Smooth muscle cell (in vitro differentiated cells): ENCODE results near the gene TEX9. TPM values are rescaled to one million over a fixed set of nuclear protein-coding genes. Genes with fewer than 3 reads are reported as not detected.

Experiments used
- DNase-seq: peaks from one replicate; lab custom pipeline; 2025; ENCODE audit not compliant: unreplicated experiment; lab: John Stamatoyannopoulos, UW
- H2AFZ ChIP-seq: fragments of 200-600 bp; sonication (generic); 2 replicates; pipeline ENCODE4 v1.6.0; 2016; ENCODE audit warnings: antibody characterized with exemption, low read depth, mild to moderate bottlenecking
- H3F3A ChIP-seq: fragments of 200-600 bp; sonication (generic); 2 replicates; pipeline ENCODE4 v1.6.0; 2017; ENCODE audit warnings: antibody characterized with exemption, low read depth
- H3K27ac ChIP-seq: fragments of 200-600 bp; sonication (generic); 2 replicates; pipeline ENCODE4 v1.5.1; 2016; ENCODE audit warnings: low read depth, mild to moderate bottlenecking
- H3K27me3 ChIP-seq: fragments of 200-600 bp; sonication (generic); 2 replicates; pipeline ENCODE4 v1.6.1; 2016; ENCODE audit warnings: low read depth, mild to moderate bottlenecking
- H3K36me3 ChIP-seq: fragments of 200-600 bp; sonication (generic); 2 replicates; pipeline ENCODE4 v1.5.1; 2016; ENCODE audit warnings: low read depth
- H3K4me1 ChIP-seq: fragments of 200-600 bp; sonication (generic); 2 replicates; pipeline ENCODE4 v1.5.1; 2016; ENCODE audit warnings: low read depth
- H3K4me2 ChIP-seq: fragments of 200-600 bp; sonication (generic); 2 replicates; pipeline ENCODE4 v1.6.0; 2016; ENCODE audit warnings: mild to moderate bottlenecking
- H3K4me3 ChIP-seq: fragments of 200-600 bp; sonication (generic); 2 replicates; pipeline ENCODE4 v1.5.1; 2016; ENCODE audit warnings: mild to moderate bottlenecking
- H3K79me2 ChIP-seq: fragments of 200-600 bp; sonication (generic); 2 replicates; pipeline ENCODE4 v1.6.0; 2016; ENCODE audit warnings: low read depth, mild to moderate bottlenecking
- H3K9ac ChIP-seq: fragments of 200-600 bp; sonication (generic); 2 replicates; pipeline ENCODE4 v1.6.0; 2016; ENCODE audit warnings: low read depth
- H3K9me3 ChIP-seq: fragments of 200-600 bp; sonication (generic); replicated peaks from 2 replicates; pipeline ENCODE4 v1.5.1; 2016; ENCODE audit warnings: low read depth
- H4K20me1 ChIP-seq: fragments of 200-600 bp; sonication (generic); 2 replicates; pipeline ENCODE4 v1.6.0; 2016; ENCODE audit warnings: low read depth
- CTCF ChIP-seq: fragments of 200-600 bp; sonication (generic); IDR thresholded peaks from 2 replicates; pipeline ENCODE4 v1.5.1; 2017; ENCODE audit warnings: borderline replicate concordance, mild to moderate bottlenecking, antibody characterized with exemption; ENCODE audit not compliant: insufficient read depth, poor library complexity, severe bottlenecking
- WGBS: methylation state at CpG from one replicate; pipeline ENCODE4 v1.1.7; 2016; ENCODE audit warnings: low lambda C conversion rate; 5-methylcytosine and 5-hydroxymethylcytosine counted together
- polyA plus RNA-seq: library from polyadenylated mRNA; unstranded; fragments of >200 nt; fragmentation: Nextera tagmentation; extraction: Ambion mirVana; gene quantifications from 2 replicates; pipeline ENCODE4 v1.2.1, GENCODE V29; 2016
- total RNA-seq: library from RNA; depleted of rRNA; stranded (reverse); fragments of >200 nt; gene quantifications from 2 replicates; pipeline ENCODE4 v1.2.3, GENCODE V29; 2014

Gene TEX9
- total and polyA plus RNA-seq, 2 experiments from 2014 or later = 4.0 to 5.3 TPM

- Histone ChIP-seq H3K79me2 (no peaks in the 10 kb centered on the region), H2AFZ (no peak overlapping the region), H3K27me3 (no peaks in the 10 kb centered on the region), H3K4me1 (no peaks in the 10 kb centered on the region), H3K27ac (no peak overlapping the region), H3K9ac (no peak overlapping the region), H3K4me3 (no peak overlapping the region), H3K9me3 (no peaks in the 10 kb centered on the region), H3K4me2 (no peak overlapping the region), H3K36me3 (no peaks in the 10 kb centered on the region), H3F3A (no peaks in the 10 kb centered on the region), H4K20me1 (no peaks in the 10 kb centered on the region)
- DNase-seq = no peak
- no peak for TF ChIP-seq CTCF
- 88% methylated on average over 2 of the region's 2 CpGs for WGBS
Measured at GRCh38 chr15:56343879-56344278, 21.3 kb upstream of the TEX9 start.

- TF ChIP-seq CTCF = no peak
- no peak overlapping the region for H3K27ac ChIP-seq
- no peaks in the 10 kb centered on the region for H3F3A ChIP-seq
- no peaks in the 10 kb centered on the region for H4K20me1 ChIP-seq
- H3K79me2 ChIP-seq = no peaks in the 10 kb centered on the region
- no peaks in the 10 kb centered on the region for H3K4me1 ChIP-seq
- H2AFZ ChIP-seq = no peak overlapping the region
- H3K4me2 ChIP-seq = no peak overlapping the region
- DNase-seq = no peak
- H3K9me3 ChIP-seq = no peaks in the 10 kb centered on the region
- no peak overlapping the region for H3K9ac ChIP-seq
- H3K36me3 ChIP-seq = no peaks in the 10 kb centered on the region
- no peaks in the 10 kb centered on the region for H3K27me3 ChIP-seq
- no peak overlapping the region for H3K4me3 ChIP-seq
- 94% methylated on average over 2 of the region's 2 CpGs for WGBS
Measured at GRCh38 chr15:56344336-56344735, 20.9 kb upstream of the TEX9 start.

GRCh38 chr15:56346414-56346813, 18.8 kb upstream of the TEX9 start:
- TF ChIP-seq CTCF = no peak
- WGBS = 77% methylated on average over 3 of the region's 3 CpGs
- H4K20me1 ChIP-seq = no peaks in the 10 kb centered on the region
- no peak overlapping the region for H3K9ac ChIP-seq
- no peak overlapping the region for H3K27ac ChIP-seq
- H3K4me2 ChIP-seq = no peak overlapping the region
- DNase-seq = no peak
- H3K4me3 ChIP-seq = no peak overlapping the region
- peaks cover 6% of the 10 kb centered on the region for H3K4me1 ChIP-seq
- H2AFZ ChIP-seq = no peak overlapping the region
- no peaks in the 10 kb centered on the region for H3K79me2 ChIP-seq
- H3F3A ChIP-seq = no peaks in the 10 kb centered on the region
- no peaks in the 10 kb centered on the region for H3K9me3 ChIP-seq
- no peaks in the 10 kb centered on the region for H3K27me3 ChIP-seq
- H3K36me3 ChIP-seq = no peaks in the 10 kb centered on the region

GRCh38 chr15:56349554-56349953, 15.7 kb upstream of the TEX9 start:
- Histone ChIP-seq H3K79me2 (no peaks in the 10 kb centered on the region), H3K9ac (no peak overlapping the region), H3K27me3 (no peaks in the 10 kb centered on the region), H3K36me3 (no peaks in the 10 kb centered on the region), H4K20me1 (no peaks in the 10 kb centered on the region), H3K4me1 (peaks cover 12% of the 10 kb centered on the region), H3F3A (no peaks in the 10 kb centered on the region), H3K27ac (no peak overlapping the region), H3K9me3 (no peaks in the 10 kb centered on the region), H2AFZ (no peak overlapping the region), H3K4me2 (no peak overlapping the region), H3K4me3 (no peak overlapping the region)
- 90% methylated on average over 6 of the region's 6 CpGs for WGBS
- no peak for DNase-seq
- no peak for TF ChIP-seq CTCF
